GM21381 (cell line): Measurements from ENCODE around the gene CACNA1B.

Source experiments
- ATAC-seq: cut with Tn5 transposase; IDR thresholded peaks from one replicate; pipeline ENCODE4 v1.9.1; 2021; ENCODE audit warnings: mild to moderate bottlenecking, moderate library complexity; ENCODE audit not compliant: unreplicated experiment

Gene CACNA1B

GRCh38 chr9:137978262-137978714 lies 100.7 kb downstream of the CACNA1B start:
- ATAC-seq = no peak

- ATAC-seq = no peak
These were observed 104.6 kb downstream of the CACNA1B start for GRCh38 chr9:137982200-137982599.

DNA sequence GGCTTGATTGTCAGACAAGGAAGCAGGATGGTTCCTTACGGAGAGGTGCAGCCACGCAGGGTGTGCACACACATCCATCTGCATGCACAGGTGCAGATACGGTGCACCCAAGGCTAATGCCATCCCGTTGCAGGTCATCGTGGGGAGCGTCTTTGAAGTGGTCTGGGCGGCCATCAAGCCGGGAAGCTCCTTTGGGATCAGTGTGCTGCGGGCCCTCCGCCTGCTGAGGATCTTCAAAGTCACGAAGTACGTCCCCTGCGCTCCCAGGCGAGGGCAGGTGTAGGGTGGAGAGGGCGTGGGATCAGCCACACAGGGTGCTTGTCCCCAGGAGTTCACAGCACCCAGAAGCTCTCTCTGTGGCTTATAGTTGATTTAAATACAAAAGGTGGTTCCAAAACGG lies 106.4 kb downstream of the CACNA1B start:
- no peak for ATAC-seq

DNA sequence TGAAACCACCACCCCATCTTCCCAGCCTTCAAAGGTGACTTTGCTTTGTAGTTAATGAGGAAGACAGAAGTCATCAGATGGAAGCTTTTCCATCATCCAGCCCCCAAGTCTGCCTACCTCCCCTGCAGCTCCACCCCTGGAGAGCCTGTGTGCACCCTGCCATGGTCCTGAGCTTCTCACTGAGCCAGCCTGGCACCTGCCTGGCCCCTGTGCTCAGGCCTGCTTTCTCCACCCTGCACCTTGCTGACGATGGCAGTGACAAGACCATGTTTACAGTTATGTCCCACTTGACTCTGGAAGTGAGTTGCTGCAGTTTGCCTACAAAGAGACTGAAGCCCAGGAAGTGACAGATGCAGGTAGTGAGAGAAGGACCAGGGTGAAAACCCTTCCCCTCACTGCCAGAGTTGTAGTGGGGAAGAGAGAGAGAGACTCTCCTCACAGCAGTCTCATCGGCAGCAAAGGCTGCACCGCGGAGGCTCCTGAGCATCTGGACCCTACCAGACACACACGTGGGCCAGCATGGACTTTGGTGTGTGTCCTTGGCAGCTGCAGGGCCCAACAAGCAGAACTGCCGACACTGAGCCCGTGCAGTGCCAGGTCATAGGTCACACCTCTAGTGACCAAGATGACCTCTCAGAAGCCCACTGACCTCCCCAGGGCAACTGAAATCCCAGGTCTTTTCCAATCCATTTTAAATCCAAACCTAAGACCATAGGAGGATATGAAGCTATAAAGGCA lies 107.1 kb downstream of the CACNA1B start:
- ATAC-seq = no peak

DNA sequence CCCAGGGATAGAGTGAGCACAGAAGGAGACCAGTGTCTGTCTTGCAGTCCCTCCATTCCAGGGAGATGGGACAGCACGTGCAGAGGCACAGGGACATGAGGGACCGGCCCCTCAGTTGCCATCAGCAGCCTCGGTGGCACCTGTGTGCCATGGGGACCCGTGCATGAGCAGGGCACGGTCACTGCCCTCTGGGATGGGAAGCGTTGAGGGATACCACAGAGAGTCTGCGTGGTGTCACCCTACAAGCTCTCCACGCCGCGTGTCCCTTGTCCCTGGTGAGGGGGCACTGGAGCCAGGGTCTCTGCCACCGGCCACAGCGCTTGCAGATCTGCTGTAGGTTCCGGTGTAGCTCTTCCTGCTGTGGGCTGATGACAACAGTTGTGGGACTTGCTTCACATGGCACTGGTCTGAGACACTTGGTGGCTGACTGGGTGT lies 108.1 kb downstream of the CACNA1B start:
- ATAC-seq = no peak

GRCh38 chr9:137986268-137987099 lies 108.9 kb downstream of the CACNA1B start:
- no peak for ATAC-seq

DNA sequence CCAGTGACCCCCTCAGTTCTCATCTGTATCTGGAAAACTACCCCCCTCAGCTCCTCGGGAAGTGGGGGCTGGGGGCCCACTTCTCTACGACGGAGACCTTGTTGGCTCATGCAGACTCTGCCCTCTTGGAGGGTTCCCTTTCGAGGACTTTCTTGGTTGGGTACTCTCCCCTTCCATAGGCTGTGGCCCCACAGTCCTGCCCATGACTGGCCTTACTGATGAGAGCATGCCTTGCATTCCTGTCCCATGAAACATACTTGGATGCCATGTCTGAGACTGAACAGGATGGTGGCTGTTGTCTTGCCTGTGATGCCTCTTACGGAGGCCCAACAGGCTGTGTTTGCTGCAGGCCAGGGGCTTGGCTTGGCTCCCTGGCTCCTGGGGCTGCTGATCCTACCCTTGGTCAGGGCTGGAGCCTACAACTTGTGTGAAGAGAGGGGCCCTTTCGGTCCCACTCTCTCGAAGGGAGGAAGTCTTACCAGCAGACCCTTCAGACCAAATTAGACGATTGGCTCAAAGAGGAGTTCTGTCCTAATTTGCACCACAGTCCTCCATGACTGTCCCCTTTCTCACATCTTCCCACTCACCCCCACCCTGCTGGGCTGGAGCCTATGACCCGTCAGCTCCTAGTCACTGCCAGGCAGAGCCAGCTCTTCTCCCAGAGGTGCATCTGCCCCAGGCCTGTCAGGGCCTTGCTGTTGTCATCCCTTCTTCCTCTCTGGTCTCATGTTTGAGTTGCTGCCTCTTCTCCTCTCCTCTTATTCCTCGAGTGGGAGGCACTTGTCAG lies 109.9 kb downstream of the CACNA1B start:
- ATAC-seq = no peak

GRCh38 chr9:137988051-137988450 lies 110.5 kb downstream of the CACNA1B start:
- no peak for ATAC-seq

DNA sequence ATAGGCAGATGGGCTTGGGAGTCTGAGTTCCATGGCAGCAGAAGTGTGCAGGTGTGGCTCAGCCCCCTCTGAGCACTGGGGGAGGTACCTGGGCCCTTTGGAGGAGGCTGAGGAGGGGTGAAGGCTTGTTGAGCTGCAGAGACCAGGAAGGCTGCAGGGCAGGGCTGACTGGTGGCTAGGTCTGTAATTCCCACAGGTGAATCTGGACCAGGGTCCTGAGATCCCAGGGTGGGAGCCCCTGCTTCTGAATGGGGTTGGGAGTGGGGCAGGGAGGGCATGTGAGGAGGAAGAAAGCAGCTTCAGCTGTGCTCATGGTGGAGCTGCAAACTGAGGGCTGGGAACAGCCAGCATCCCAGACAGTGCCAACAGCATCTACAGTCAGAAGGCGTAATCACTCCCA lies 111.1 kb downstream of the CACNA1B start:
- no peak for ATAC-seq

DNA sequence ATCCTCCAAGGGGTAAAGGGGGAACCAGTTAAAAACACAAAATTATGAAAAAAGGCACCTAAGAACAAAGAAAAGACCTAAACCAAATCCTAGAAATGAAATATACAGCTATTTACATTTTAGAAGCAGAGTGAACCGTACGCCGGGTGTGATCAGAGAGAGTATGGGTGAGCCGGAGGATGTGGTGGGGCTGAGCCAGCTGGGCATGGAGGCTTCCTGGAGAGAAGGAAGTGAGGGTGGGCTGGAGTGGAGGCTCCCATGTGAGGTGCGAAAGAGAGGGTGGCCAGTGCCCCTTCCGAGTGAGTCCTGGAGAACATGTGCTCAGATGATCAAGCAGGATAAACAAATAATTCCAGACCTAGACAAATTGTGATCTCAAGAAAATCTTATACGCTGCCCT lies 111.6 kb downstream of the CACNA1B start:
- ATAC-seq = no peak

GRCh38 chr9:137989999-137990715 lies 112.6 kb downstream of the CACNA1B start:
- ATAC-seq = no peak

DNA sequence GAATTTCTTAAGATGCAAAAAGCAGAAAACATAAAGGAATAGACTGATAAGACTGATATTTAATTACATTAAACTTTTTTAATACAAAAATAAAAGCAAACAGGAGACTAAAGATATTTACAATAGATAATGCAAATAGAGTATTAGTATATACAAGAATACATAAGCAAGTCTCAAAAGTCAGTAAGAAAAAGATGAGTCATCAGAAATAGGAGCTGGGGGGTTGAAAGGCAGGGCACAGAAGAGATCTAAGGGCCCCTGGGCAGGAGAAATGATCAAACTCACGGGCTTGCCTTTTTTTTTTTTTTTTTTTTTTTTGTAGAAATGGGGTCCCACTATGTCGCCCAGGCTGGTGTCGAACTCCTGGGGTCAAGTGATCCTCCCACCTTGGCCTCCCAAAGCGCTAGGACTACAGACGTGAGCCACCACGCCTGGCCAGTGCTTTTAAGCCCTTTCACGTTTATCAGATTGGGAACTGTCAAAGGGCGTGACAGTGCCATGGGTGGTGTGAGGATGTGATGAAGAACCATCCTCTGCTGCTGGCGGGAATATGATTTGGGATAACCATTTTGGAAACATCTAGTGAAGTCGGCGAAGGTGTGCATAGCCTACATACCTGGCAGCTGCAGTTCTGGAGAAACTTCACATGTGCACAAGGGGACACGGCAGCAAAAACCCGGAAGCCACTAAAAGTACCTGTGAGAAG lies 126.1 kb downstream of the CACNA1B start:
- no peak for ATAC-seq

DNA sequence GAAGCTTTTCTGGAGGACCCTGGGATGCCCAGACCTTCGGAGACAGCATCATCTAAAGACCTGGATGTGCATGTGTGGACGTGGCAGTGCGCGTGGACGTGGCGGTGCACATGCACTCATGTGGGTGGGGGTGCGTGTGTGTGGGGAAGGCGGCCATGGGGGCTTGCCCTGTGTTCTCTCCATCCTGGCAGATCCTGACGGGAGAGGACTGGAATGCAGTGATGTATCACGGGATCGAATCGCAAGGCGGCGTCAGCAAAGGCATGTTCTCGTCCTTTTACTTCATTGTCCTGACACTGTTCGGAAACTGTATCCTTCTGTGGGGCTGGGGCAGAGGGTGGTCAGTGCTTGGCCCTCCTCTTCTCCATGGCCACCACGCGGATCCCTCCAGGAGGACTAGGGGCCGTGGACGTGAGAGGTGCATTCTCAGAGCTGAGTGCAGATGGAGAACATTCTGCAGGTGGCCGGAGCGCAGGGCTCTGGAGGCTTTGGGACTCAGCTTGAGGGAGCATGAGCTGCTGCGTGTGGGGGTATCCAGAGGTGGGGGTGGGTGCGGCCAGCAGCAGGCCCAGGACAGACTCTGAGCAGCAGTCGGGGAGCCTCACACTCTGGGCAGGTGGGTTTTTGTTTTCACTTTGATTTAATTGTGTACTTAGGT lies 129.1 kb downstream of the CACNA1B start:
- ATAC-seq = no peak

DNA sequence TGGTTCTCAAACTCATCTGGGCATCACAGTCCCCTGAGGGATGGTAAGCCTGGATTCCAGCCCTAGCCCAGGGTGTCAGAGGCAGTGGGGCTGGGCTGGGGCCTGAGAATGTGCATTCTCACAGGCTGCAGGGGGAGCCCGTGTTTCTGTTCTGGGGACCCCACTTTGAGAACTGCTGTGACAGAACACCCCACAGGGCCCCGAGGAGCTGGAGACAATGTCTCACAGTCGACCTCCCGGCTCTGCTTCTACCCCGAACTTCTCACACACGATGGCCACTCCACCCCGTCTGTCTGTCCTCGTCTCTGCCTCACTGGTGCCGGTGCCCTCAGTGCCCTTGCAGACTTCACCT lies 130.0 kb downstream of the CACNA1B start:
- ATAC-seq = no peak

DNA sequence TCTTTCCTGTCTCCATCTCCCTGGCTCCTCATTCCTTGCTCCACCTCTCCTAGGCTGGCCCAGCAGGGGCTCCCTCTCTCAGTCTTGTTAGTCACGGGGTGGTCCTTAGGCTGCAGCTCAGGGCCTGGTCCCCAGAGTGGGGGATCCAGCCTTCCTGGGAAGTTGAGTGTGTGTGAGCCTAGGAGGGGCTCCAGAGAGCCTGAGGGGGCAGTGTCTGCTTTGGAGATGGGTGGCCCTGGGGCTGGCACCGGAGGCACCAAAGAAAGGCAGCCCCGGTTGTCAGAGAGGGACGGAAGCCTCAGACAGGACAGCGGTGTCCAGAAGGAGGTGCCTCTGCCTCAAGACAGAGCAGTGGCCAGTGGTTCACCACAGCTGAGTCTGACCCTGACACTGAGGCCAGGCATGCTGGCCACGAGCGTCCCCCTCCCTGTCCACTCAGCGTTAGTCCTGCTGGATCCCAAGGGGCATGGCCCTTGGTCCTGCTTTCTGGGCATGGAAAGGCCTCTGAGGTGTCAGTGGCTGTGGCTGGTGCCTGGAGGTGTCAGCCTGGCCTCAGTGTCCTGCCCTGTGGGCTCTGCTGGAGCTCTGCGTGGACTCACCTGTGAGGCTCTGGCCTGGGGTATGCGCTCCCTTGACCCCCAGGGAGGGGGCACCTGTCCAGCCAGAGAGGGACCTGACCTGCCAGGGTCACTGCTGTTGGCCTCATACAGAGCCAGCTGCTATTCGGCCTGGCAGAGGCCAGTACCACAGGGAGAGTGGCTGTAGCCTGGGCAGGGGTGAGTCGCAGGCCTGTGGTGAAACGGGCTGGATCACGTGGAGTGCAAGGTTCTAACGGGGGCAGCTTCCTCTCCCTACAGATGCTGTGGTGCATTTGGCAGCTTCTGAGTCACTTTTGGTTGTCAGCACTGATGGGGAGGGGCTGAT lies 130.6 kb downstream of the CACNA1B start:
- ATAC-seq = no peak

GRCh38 chr9:138009016-138009802 lies 131.6 kb downstream of the CACNA1B start:
- ATAC-seq = no peak

DNA sequence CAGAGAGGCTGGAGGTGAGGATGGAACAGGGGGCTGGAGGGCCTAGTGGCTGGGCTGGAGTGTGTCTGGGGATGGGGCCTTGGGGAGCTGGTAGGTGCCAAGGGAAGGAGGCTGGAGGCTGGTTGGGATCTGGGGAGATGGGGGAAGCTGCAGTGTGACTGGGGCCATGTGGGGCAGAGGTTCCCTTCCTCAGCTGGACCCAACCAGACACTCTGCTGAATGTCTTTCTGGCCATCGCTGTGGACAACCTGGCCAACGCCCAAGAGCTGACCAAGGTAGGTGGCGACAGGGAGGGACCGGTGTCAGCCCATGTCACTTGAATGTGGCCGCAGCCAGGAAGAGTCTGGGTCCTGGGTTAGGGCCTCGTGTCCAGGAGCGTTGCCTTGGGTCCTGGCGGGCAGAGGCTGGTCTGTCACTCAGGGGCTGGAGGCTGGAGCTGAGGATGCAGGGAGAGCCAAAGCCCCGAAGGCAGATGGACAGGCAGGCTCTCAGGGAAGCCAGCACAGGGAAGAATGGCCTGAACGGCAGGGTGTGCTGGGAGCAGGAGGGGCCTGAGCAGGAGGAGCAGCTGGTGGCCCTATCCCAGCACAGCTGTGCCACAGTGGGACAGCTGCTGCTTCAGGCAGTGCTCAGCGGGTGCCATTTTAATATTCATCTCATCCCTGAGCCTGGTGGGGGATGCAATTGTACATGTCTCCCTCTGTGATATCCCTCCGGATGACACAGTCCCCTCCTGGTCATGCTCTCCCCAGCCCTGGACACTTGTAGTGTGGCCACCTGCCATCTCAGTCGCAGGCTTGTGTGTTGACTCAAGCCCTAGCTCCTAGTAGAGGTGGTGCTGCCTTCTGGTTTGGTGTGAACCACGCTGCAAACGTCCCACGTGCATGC lies 132.5 kb downstream of the CACNA1B start:
- ATAC-seq = no peak
